HepG2 (cell line): ENCODE results near the gene NUP93. TPM values are rescaled to one million over a fixed set of nuclear protein-coding genes. Genes with fewer than 3 reads are reported as not detected.

Experiments
- ATAC-seq: fragments of 200-7000 bp; cut with Tn5 transposase; 3 replicates; pipeline ENCODE4 v1.9.1; 2020; ENCODE audit warnings: mild to moderate bottlenecking, moderate library complexity
- BruUV-seq: library from RNA; stranded (reverse); fragments of 400-500 nt; replicated peaks from 2 replicates; lab custom pipeline; 2021; lab: Mats Ljungman, UMichigan
- CTCF ChIA-PET: fragments of 300-600 bp; formaldehyde crosslinking; extraction: SDS; loops from one replicate; lab custom pipeline; 2021; ENCODE audit warnings: low total read pairs, inconsistent platforms, low intra/inter-chr PET ratio; lab: Yijun Ruan, JAX
- POLR2A ChIA-PET: fragments of 350-600 bp; sonication (Branson Sonifier 250); formaldehyde crosslinking; loops from one replicate; lab custom pipeline; 2020; ENCODE audit warnings: antibody characterized with exemption, inconsistent platforms; lab: Yijun Ruan, JAX
- DNase-seq: peaks from one replicate; pipeline ENCODE4 v3.0.0-alpha.2; 2015; ENCODE audit warnings: low spot score
- FAIRE-seq: peaks from 3 replicates; lab custom pipeline; 2011; peaks lifted over from hg19 to GRCh38; lab: Jason Lieb, UNC
- H2AFZ ChIP-seq: one replicate; pipeline ENCODE4 v1.6.1; 2011; ENCODE audit warnings: low read length, inconsistent platforms
- H3K27ac ChIP-seq: fragments of 300-600 bp; 3 replicates; pipeline ENCODE4 v1.8.0; 2011; ENCODE audit warnings: mixed run types, mild to moderate bottlenecking, mixed read lengths, low read length, inconsistent platforms; ENCODE audit not compliant: insufficient read depth; ENCODE audit errors: extremely low read length
- H3K27me3 ChIP-seq, 2 experiments: fragments of 200-600 bp in 1 of 2; 2 replicates in 1 of 2; 3 replicates in 1 of 2; pipeline versions ENCODE4 v1.6.0 to v1.8.0; 2011; ENCODE audit warnings: low read length in 2 of 2, mild to moderate bottlenecking in 2 of 2, moderate library complexity in 2 of 2, inconsistent platforms in 1 of 2; ENCODE audit not compliant: insufficient read depth in 2 of 2, control insufficient read depth in 1 of 2
- H3K36me3 ChIP-seq, 2 experiments: fragments of 200-600 bp in 1 of 2; replicated peaks in 1 of 2; 2 replicates in 1 of 2; 3 replicates in 1 of 2; pipeline versions ENCODE4 v1.5.1 to v1.8.0; 2011; ENCODE audit warnings: low read length in 2 of 2, inconsistent platforms in 1 of 2; ENCODE audit not compliant: insufficient read depth in 2 of 2, control insufficient read depth in 1 of 2
- H3K4me1 ChIP-seq: 2 replicates; pipeline ENCODE4 v1.5.1; 2012; ENCODE audit warnings: low read length, inconsistent platforms; ENCODE audit not compliant: insufficient read depth
- H3K4me2 ChIP-seq: 2 replicates; pipeline ENCODE4 v1.6.0; 2011; ENCODE audit warnings: low read depth, low read length, inconsistent platforms
- H3K4me3 ChIP-seq, 3 experiments: fragments of 200-600 bp in 1 of 3; sonication (generic), shearing (Covaris generic) in 1 of 3; replicated peaks in 1 of 3; 2 replicates each; pipeline ENCODE4 v1.5.1; 2011 to 2016; ENCODE audit warnings: low read length in 3 of 3, inconsistent platforms in 2 of 3, low read depth in 2 of 3, mild to moderate bottlenecking in 2 of 3, control low read depth in 1 of 3, mixed read lengths in 1 of 3; ENCODE audit not compliant: insufficient read depth in 1 of 3
- H3K79me2 ChIP-seq: one replicate; pipeline ENCODE4 v1.6.1; 2011; ENCODE audit warnings: low read length, inconsistent platforms; ENCODE audit not compliant: insufficient read depth
- H3K9ac ChIP-seq: 2 replicates; pipeline ENCODE4 v1.6.0; 2011; ENCODE audit warnings: mild to moderate bottlenecking, low read depth, low read length, inconsistent platforms; ENCODE audit not compliant: insufficient read depth
- H3K9me3 ChIP-seq: 2 replicates; pipeline ENCODE4 v1.5.1; 2012; ENCODE audit warnings: mild to moderate bottlenecking, low read length
- H4K20me1 ChIP-seq: 2 replicates; pipeline ENCODE4 v1.6.0; 2011; ENCODE audit warnings: inconsistent platforms, mild to moderate bottlenecking, low read length, moderate library complexity; ENCODE audit not compliant: insufficient read depth
- HMGXB4 ChIP-seq, 2 experiments: sonication (generic) in 1 of 2; formaldehyde crosslinking in 1 of 2; IDR thresholded peaks; 2 replicates each; pipeline versions ENCODE4 v1.4.0 to v1.6.1; 2018 to 2020; ENCODE audit warnings: missing genetic modification reagents in 2 of 2, borderline replicate concordance in 1 of 2, low read depth in 1 of 2, mild to moderate bottlenecking in 1 of 2, missing biosample characterization in 1 of 2
- RAD51 ChIP-seq: fragments of 450-650 bp; IDR thresholded peaks from 2 replicates; pipeline ENCODE4 v1.6.1; 2016; ENCODE audit warnings: borderline replicate concordance
- SNAI1 ChIP-seq: sonication (generic); formaldehyde crosslinking; IDR thresholded peaks from 2 replicates; pipeline ENCODE4 v1.5.0; 2020; ENCODE audit warnings: mild to moderate bottlenecking, missing genetic modification reagents, borderline replicate concordance
- TEAD3 ChIP-seq: optimal IDR thresholded peaks from 2 replicates; pipeline ENCODE3; 2016; ENCODE audit warnings: borderline replicate concordance
- TFAP4 ChIP-seq: sonication (generic); IDR thresholded peaks from 2 replicates; pipeline ENCODE4 v1.6.1; 2016; ENCODE audit warnings: low read depth, borderline replicate concordance
- TOE1 ChIP-seq: sonication (generic); formaldehyde crosslinking; IDR thresholded peaks from 2 replicates; pipeline ENCODE4 v1.4.0; 2020; ENCODE audit warnings: mild to moderate bottlenecking, missing genetic modification reagents
- ZNF225 ChIP-seq: sonication (generic); formaldehyde crosslinking; IDR thresholded peaks from 2 replicates; pipeline ENCODE4 v1.4.0; 2020; ENCODE audit warnings: mild to moderate bottlenecking, missing genetic modification reagents
- ZNF841 ChIP-seq: sonication (generic); formaldehyde crosslinking; IDR thresholded peaks from 2 replicates; pipeline ENCODE4 v1.8.1; 2023; ENCODE audit warnings: missing genetic modification reagents, borderline replicate concordance
- WGBS: methylation state at CpG from one replicate; pipeline ENCODE4 v1.1.6; 2017; ENCODE audit warnings: low lambda C conversion rate; 5-methylcytosine and 5-hydroxymethylcytosine counted together
- in situ Hi-C: cut with HindIII; loops from 2 replicates; pipeline ENCODE4 v1.10.0; 2017; ENCODE audit warnings: low pct_unique_long_range_greater_than_20kb; ENCODE audit not compliant: extremely low pct_ligation_motif_present
- intact Hi-C: fragments of 100-400 bp; cut with micrococcal nuclease; formaldehyde crosslinking; loops from one replicate; pipeline ENCODE4 v1.10.0; 2022; ENCODE audit not compliant: unreplicated experiment
- polyA plus RNA-seq, 8 experiments: library from polyadenylated mRNA; depleted of rRNA in 3 of 8; stranded (reverse) in 7 of 8; unstranded in 1 of 8; fragments of >200 nt; fragmentation: Illumina TruSeq in 4 of 8; extraction: Trizol in 4 of 8; gene quantifications; 2 replicates each; pipeline versions ENCODE4 v1.2.1 to v1.2.3, GENCODE V29; 2011 to 2016; ENCODE audit warnings: low read depth in 4 of 8, missing spikeins in 1 of 8, mixed read lengths in 1 of 8; ENCODE audit not compliant: insufficient read depth in 1 of 8
- total RNA-seq, 5 experiments: library from RNA; depleted of rRNA; stranded (reverse); fragments of >200 nt; fragmentation: Illumina TruSeq; extraction: Trizol; gene quantifications; 2 replicates each; pipeline ENCODE4 v1.2.3, GENCODE V29; 2016; ENCODE audit warnings: low read depth in 1 of 5
- TF ChIP-seq, protein P1 (sequence below): sonication (generic); formaldehyde crosslinking; IDR thresholded peaks from 2 replicates; pipeline ENCODE4 v1.4.0; 2020; ENCODE audit warnings: missing genetic modification reagents
- TF ChIP-seq, protein P2 (sequence below): sonication (generic); formaldehyde crosslinking; IDR thresholded peaks from 2 replicates; pipeline ENCODE4 v1.5.1; 2020; ENCODE audit warnings: mild to moderate bottlenecking, missing genetic modification reagents, borderline replicate concordance

Gene NUP93
- total and polyA plus RNA-seq, 2 of the 13 experiments (the other 11 are each of a cell fraction or from before 2014, with no cell fraction given) = 58.5 to 140 TPM

DNA sequence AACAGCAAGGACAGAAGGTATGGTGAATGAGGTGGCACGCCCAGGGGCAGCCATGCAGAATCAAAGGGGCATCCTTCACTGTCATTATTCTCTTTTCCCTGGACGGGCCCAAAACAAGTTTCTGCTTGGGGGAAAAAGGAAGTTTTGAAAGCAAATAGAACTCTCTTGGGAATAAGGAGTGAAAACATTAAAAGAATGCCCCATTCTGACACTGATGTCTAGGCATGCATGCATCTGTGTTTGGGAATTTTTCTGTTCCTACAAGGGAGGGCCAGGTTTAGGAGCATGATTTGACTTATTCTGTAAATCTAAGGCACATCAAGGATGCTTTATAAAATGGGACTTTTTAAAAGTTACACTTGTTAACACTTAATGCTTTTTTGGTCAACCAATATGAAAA is 100.7 kb downstream of the NUP93 start:
- H4K20me1 ChIP-seq = no peaks in the 10 kb centered on the region
- H3K27me3 ChIP-seq = no peaks in the 10 kb centered on the region
- ATAC-seq (no peak), DNase-seq (no peak), FAIRE-seq (peak; percentile 47)
- WGBS = 79% methylated on average over 2 of the region's 2 CpGs
- in situ Hi-C loops (no loop called here), intact Hi-C loops (no loop called here)
- H3K27ac ChIP-seq = no peak overlapping the region
- no peak overlapping the region for H2AFZ ChIP-seq
- POLR2A ChIA-PET = no interaction called here
- H3K4me1 ChIP-seq = peaks cover 9% of the 10 kb centered on the region
- H3K79me2 ChIP-seq = no peaks in the 10 kb centered on the region
- H3K36me3 ChIP-seq = peaks cover 16 to 73% of the 10 kb centered on the region in 2 experiments
- no peak overlapping the region for H3K4me3 ChIP-seq
- no peak overlapping the region for H3K9ac ChIP-seq
- H3K9me3 ChIP-seq = no peaks in the 10 kb centered on the region
- no peak overlapping the region for H3K4me2 ChIP-seq
- CTCF ChIA-PET = no interaction called here
- BruUV-seq = no TSS peak
- TF ChIP-seq SNAI1 (no peak), TEAD3 (CRISPR knock-in tag) (no peak), TFAP4 (no peak), ZNF841 (CRISPR knock-in tag) (no peak), TOE1 (no peak), RAD51 (no peak), HMGXB4 (CRISPR knock-in tag; IDR thresholded peaks at IDR 0.05; ENCODE audit: borderline replicate concordance in 1 of 2, low read depth in 1 of 2) (no peak), ZNF225 (CRISPR knock-in tag) (no peak)
- TF ChIP-seq, protein P1, sequence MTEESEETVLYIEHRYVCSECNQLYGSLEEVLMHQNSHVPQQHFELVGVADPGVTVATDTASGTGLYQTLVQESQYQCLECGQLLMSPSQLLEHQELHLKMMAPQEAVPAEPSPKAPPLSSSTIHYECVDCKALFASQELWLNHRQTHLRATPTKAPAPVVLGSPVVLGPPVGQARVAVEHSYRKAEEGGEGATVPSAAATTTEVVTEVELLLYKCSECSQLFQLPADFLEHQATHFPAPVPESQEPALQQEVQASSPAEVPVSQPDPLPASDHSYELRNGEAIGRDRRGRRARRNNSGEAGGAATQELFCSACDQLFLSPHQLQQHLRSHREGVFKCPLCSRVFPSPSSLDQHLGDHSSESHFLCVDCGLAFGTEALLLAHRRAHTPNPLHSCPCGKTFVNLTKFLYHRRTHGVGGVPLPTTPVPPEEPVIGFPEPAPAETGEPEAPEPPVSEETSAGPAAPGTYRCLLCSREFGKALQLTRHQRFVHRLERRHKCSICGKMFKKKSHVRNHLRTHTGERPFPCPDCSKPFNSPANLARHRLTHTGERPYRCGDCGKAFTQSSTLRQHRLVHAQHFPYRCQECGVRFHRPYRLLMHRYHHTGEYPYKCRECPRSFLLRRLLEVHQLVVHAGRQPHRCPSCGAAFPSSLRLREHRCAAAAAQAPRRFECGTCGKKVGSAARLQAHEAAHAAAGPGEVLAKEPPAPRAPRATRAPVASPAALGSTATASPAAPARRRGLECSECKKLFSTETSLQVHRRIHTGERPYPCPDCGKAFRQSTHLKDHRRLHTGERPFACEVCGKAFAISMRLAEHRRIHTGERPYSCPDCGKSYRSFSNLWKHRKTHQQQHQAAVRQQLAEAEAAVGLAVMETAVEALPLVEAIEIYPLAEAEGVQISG (CRISPR knock-in tag) = no peak
- TF ChIP-seq, protein P2, sequence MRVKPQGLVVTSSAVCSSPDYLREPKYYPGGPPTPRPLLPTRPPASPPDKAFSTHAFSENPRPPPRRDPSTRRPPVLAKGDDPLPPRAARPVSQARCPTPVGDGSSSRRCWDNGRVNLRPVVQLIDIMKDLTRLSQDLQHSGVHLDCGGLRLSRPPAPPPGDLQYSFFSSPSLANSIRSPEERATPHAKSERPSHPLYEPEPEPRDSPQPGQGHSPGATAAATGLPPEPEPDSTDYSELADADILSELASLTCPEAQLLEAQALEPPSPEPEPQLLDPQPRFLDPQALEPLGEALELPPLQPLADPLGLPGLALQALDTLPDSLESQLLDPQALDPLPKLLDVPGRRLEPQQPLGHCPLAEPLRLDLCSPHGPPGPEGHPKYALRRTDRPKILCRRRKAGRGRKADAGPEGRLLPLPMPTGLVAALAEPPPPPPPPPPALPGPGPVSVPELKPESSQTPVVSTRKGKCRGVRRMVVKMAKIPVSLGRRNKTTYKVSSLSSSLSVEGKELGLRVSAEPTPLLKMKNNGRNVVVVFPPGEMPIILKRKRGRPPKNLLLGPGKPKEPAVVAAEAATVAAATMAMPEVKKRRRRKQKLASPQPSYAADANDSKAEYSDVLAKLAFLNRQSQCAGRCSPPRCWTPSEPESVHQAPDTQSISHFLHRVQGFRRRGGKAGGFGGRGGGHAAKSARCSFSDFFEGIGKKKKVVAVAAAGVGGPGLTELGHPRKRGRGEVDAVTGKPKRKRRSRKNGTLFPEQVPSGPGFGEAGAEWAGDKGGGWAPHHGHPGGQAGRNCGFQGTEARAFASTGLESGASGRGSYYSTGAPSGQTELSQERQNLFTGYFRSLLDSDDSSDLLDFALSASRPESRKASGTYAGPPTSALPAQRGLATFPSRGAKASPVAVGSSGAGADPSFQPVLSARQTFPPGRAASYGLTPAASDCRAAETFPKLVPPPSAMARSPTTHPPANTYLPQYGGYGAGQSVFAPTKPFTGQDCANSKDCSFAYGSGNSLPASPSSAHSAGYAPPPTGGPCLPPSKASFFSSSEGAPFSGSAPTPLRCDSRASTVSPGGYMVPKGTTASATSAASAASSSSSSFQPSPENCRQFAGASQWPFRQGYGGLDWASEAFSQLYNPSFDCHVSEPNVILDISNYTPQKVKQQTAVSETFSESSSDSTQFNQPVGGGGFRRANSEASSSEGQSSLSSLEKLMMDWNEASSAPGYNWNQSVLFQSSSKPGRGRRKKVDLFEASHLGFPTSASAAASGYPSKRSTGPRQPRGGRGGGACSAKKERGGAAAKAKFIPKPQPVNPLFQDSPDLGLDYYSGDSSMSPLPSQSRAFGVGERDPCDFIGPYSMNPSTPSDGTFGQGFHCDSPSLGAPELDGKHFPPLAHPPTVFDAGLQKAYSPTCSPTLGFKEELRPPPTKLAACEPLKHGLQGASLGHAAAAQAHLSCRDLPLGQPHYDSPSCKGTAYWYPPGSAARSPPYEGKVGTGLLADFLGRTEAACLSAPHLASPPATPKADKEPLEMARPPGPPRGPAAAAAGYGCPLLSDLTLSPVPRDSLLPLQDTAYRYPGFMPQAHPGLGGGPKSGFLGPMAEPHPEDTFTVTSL (CRISPR knock-in tag) = no peak
